ENCODE results near the gene KCNIP4. TPM values are rescaled to one million over a fixed set of nuclear protein-coding genes. Genes with fewer than 3 reads are reported as not detected.

KCNIP4 gene
- total and polyA plus RNA-seq, 2 donors (not counting 1 experiment from before 2014, with no cell fraction given): not detected

DNA sequence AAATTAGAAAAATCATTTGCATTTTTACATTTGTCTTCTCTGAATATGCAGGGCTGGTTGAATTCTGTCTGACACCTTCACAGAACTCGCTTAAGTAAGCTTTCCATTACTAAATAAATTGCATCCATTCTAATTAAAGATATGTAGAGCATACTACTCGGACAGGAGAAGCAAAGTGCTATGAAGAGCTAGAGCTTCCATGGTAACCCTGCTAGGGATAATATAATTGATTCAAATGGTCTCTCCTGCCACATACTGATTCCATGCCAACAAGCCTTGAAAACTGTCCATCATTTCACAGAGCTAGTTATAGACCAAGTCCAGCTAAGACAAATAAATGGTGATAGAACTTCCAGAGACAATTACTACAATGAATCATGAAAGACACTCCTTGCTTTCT, 571.5 kb downstream of the KCNIP4 start:
- no peaks in the 10 kb centered on the region for H3K27me3 ChIP-seq (replicated peaks in 1 of 4; ENCODE audit: control extremely low read depth in 1 of 4, control insufficient read depth in 3 of 4, insufficient read depth in 4 of 4, low read length in 3 of 4)
- Mint-ChIP-seq H3K27me3 (no peaks in the 10 kb centered on the region), H3K4me3 (no peak overlapping the region), H3K9me3 (ENCODE audit: insufficient read depth) (peaks cover 4% of the 10 kb centered on the region), H3K4me1 (no peaks in the 10 kb centered on the region), H3K27ac (no peak overlapping the region)
- WGBS (ENCODE audit: insufficient coverage): no CpG with 5 or more reads among the region's 2 CpGs
- ChIA-PET CTCF (no interaction called here), POLR2A (no interaction called here)
- no peaks in the 10 kb centered on the region for H3K36me3 ChIP-seq (replicated peaks in 1 of 2; ENCODE audit: control extremely low read depth in 1 of 2, control insufficient read depth in 1 of 2, extremely low read depth in 1 of 2, insufficient read depth in 2 of 2, low read length in 1 of 2)
- ATAC-seq (ENCODE audit: low read depth) (no peak), DNase-seq (no peak)
- TF ChIP-seq, protein P1, sequence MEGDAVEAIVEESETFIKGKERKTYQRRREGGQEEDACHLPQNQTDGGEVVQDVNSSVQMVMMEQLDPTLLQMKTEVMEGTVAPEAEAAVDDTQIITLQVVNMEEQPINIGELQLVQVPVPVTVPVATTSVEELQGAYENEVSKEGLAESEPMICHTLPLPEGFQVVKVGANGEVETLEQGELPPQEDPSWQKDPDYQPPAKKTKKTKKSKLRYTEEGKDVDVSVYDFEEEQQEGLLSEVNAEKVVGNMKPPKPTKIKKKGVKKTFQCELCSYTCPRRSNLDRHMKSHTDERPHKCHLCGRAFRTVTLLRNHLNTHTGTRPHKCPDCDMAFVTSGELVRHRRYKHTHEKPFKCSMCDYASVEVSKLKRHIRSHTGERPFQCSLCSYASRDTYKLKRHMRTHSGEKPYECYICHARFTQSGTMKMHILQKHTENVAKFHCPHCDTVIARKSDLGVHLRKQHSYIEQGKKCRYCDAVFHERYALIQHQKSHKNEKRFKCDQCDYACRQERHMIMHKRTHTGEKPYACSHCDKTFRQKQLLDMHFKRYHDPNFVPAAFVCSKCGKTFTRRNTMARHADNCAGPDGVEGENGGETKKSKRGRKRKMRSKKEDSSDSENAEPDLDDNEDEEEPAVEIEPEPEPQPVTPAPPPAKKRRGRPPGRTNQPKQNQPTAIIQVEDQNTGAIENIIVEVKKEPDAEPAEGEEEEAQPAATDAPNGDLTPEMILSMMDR (IDR thresholded peaks at IDR 0.05): no peak
- TF ChIP-seq EZH2 (IDR thresholded peaks at IDR 0.05; ENCODE audit: borderline replicate concordance, insufficient read depth, low read depth, low read length, poor library complexity, severe bottlenecking): no peak
- no peak overlapping the region for H2AFZ ChIP-seq (ENCODE audit: insufficient read depth, low read depth, low read length, poor library complexity, severe bottlenecking)
- peaks cover 0 to 3% (median 0%) of the 10 kb centered on the region in 3 donors for H3K9me3 ChIP-seq (ENCODE audit: control extremely low read depth in 1 of 3, control insufficient read depth in 2 of 3, insufficient read depth in 1 of 3, low read length in 2 of 3)
- no peak overlapping the region for H3K27ac ChIP-seq (ENCODE audit: low read length in 2 of 2)
- no peaks in the 10 kb centered on the region for H3K79me2 ChIP-seq (ENCODE audit: control insufficient read depth, insufficient read depth, low read length)
- intact Hi-C loops (cut with micrococcal nuclease): no loop called here
- no peaks in the 10 kb centered on the region for H3K4me1 ChIP-seq (ENCODE audit: control insufficient read depth in 2 of 2, insufficient read depth in 2 of 2, low read length in 2 of 2)
- no peak overlapping the region for H3K9ac ChIP-seq (ENCODE audit: low read length)
- H3K4me3 ChIP-seq (ENCODE audit: control extremely low read depth in 1 of 5, extremely low read depth in 1 of 5, insufficient read depth in 1 of 5, low read depth in 2 of 5, low read length in 4 of 5): no peak overlapping the region
- H4K20me1 ChIP-seq (ENCODE audit: control insufficient read depth, insufficient read depth, low read length, poor library complexity, severe bottlenecking): no peaks in the 10 kb centered on the region
- no peak overlapping the region for H3K4me2 ChIP-seq (replicated peaks; ENCODE audit: low read depth, low read length, poor library complexity, severe bottlenecking)

GRCh38 chr4:21376176-21376575, 572.4 kb downstream of the KCNIP4 start:
- Histone ChIP-seq H3K9me3 (ENCODE audit: control extremely low read depth in 1 of 3, control insufficient read depth in 2 of 3, insufficient read depth in 1 of 3, low read length in 2 of 3) (peaks cover 0 to 3% (median 0%) of the 10 kb centered on the region in 3 donors), H4K20me1 (ENCODE audit: control insufficient read depth, insufficient read depth, low read length, poor library complexity, severe bottlenecking) (no peaks in the 10 kb centered on the region), H3K27ac (ENCODE audit: low read length in 2 of 2) (no peak overlapping the region), H3K36me3 (replicated peaks in 1 of 2; ENCODE audit: control extremely low read depth in 1 of 2, control insufficient read depth in 1 of 2, extremely low read depth in 1 of 2, insufficient read depth in 2 of 2, low read length in 1 of 2) (no peaks in the 10 kb centered on the region), H2AFZ (ENCODE audit: insufficient read depth, low read depth, low read length, poor library complexity, severe bottlenecking) (no peak overlapping the region), H3K79me2 (ENCODE audit: control insufficient read depth, insufficient read depth, low read length) (no peaks in the 10 kb centered on the region), H3K9ac (ENCODE audit: low read length) (no peak overlapping the region), H3K4me2 (replicated peaks; ENCODE audit: low read depth, low read length, poor library complexity, severe bottlenecking) (no peak overlapping the region), H3K4me3 (ENCODE audit: control extremely low read depth in 1 of 5, extremely low read depth in 1 of 5, insufficient read depth in 1 of 5, low read depth in 2 of 5, low read length in 4 of 5) (no peak overlapping the region), H3K27me3 (replicated peaks in 1 of 4; ENCODE audit: control extremely low read depth in 1 of 4, control insufficient read depth in 3 of 4, insufficient read depth in 4 of 4, low read length in 3 of 4) (no peaks in the 10 kb centered on the region), H3K4me1 (ENCODE audit: control insufficient read depth in 2 of 2, insufficient read depth in 2 of 2, low read length in 2 of 2) (no peaks in the 10 kb centered on the region)
- no peak for DNase-seq
- no peak for ATAC-seq (ENCODE audit: low read depth)
- H3K27me3 Mint-ChIP-seq: no peaks in the 10 kb centered on the region
- H3K4me1 Mint-ChIP-seq: no peaks in the 10 kb centered on the region
- H3K27ac Mint-ChIP-seq: no peak overlapping the region
- CTCF ChIA-PET: no interaction called here
- no peak overlapping the region for H3K4me3 Mint-ChIP-seq
- WGBS (ENCODE audit: insufficient coverage): 67% methylated on average over 2 of the region's 3 CpGs
- peaks cover 2% of the 10 kb centered on the region for H3K9me3 Mint-ChIP-seq (ENCODE audit: insufficient read depth)
- no peak for TF ChIP-seq EZH2 (IDR thresholded peaks at IDR 0.05; ENCODE audit: borderline replicate concordance, insufficient read depth, low read depth, low read length, poor library complexity, severe bottlenecking)
- TF ChIP-seq, protein P1 (IDR thresholded peaks at IDR 0.05): no peak
- intact Hi-C loops (cut with micrococcal nuclease): no loop called here
- POLR2A ChIA-PET: no interaction called here
